Activated T-cell treated with anti-CD3 and anti-CD28 coated beads, Interleukin-2, amount 50 U/mL, for 48 hours (primary cell): ENCODE results near the gene NXPE4.
"Not testable (repeated sequence)": the region's sequence is repeated elsewhere in the genome, so short reads cannot be mapped to it uniquely, and the experiment has no call there.

Source experiments
- DNase-seq, 2 experiments: peaks; one replicate each; pipeline ENCODE4 v3.0.0-alpha.2; 2020

The NXPE4 gene

GRCh38 chr11:114595571-114595970 is at the start of gene NXPE4:
Gene NXPE4, minus strand, starts transcription at chr11:114595786. Its CDS starts 1,027 bp downstream, at chr11:114594759.
- no peak for DNase-seq

GRCh38 chr11:114639440-114639839 is 43.9 kb upstream of the NXPE4 start:
- not testable (repeated sequence) for DNase-seq

DNA sequence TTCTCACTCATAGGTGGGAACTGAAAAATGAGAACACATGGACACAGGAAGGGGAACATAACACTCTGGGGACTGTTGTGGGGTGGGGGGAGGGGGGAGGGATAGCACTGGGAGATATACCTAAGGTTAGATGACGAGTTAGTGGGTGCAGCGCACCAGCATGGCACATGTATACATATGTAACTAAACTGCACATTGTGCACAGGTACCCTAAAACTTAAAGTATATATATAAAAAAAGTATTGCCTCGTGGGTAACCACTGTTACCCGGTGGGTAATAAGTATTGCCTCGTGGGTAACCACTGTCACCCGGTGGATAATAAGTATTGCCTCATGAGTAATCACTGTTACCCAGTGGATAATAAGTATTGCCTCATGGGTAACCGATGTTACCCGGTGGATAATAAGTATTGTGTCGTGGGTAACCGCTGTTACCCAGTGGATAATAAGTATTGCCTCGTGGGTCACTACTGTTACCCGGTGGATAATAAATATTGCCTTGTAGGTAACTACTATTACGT is 35.9 kb upstream of the NXPE4 start:
- DNase-seq, result peak in 1 of 2 experiments; percentile 29

- no peak for DNase-seq
Observed at GRCh38 chr11:114625294-114625693, 29.7 kb upstream of the NXPE4 start.

GRCh38 chr11:114624455-114625207 is 29.0 kb upstream of the NXPE4 start:
- DNase-seq, result no peak

DNA sequence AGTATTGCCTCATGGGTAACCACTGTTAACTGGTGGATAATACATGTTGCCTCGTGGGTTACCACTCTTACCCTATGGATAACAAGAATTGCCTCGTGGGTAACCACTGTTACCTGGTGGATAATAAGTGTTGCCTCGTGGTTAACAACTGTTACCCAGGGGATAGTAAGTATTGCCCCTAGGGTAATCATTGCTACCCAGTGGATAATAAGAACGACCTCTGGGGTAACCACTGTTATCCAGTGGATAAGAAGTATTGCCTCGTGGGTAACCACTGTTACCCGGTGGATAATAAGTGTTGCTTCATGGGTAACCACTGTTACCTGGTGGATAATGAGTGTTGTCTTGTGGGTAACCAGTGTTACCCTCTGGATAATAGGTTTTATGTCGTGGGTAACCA is 28.1 kb upstream of the NXPE4 start:
- no peak for DNase-seq

- no peak for DNase-seq
Observed at GRCh38 chr11:114622858-114623257, 27.3 kb upstream of the NXPE4 start.

GRCh38 chr11:114621950-114622809 is 26.6 kb upstream of the NXPE4 start:
- no peak for DNase-seq

- no peak for DNase-seq
Observed at GRCh38 chr11:114621072-114621471, 25.5 kb upstream of the NXPE4 start.

GRCh38 chr11:114619659-114620173 is 24.1 kb upstream of the NXPE4 start:
- no peak for DNase-seq

DNA sequence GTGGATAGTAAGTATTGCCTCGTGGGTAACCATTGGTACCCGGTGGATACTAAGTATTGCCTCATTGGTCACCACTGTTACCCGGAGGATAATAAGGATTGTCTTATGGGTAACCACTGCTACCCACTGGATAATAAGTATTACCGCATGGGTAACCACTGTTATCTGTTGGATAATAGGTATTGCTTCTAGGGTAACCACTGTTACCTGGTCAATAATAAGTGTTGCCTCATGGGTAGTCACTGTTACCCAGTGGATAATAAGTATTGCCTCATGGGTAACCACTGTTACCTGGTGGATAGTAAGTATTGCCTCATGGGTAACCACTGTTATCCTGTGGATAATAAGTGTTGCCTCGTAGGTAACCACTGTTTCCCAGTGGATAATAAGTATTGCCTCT is 22.6 kb upstream of the NXPE4 start:
- no peak for DNase-seq

GRCh38 chr11:114617157-114618124 is 21.9 kb upstream of the NXPE4 start:
- DNase-seq, result no peak

DNA sequence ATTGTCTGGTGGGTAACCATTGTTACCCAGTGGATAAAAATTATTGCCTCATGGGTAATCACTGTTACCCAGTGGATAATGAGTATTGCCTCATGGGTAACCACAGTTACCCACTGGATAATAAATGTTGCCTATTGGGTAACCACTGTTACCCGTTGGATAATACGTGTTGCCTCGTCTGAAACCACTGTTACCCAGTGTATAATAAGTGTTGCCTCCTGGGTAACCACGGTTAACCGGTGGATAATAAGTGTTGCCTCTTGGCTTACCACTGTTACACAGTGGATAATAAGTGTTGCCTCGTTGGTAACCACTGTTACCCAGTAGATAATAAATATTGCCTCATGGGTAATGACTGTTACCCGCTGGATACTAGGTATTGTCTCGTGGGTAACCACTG is 20.9 kb upstream of the NXPE4 start:
- no peak for DNase-seq

DNA sequence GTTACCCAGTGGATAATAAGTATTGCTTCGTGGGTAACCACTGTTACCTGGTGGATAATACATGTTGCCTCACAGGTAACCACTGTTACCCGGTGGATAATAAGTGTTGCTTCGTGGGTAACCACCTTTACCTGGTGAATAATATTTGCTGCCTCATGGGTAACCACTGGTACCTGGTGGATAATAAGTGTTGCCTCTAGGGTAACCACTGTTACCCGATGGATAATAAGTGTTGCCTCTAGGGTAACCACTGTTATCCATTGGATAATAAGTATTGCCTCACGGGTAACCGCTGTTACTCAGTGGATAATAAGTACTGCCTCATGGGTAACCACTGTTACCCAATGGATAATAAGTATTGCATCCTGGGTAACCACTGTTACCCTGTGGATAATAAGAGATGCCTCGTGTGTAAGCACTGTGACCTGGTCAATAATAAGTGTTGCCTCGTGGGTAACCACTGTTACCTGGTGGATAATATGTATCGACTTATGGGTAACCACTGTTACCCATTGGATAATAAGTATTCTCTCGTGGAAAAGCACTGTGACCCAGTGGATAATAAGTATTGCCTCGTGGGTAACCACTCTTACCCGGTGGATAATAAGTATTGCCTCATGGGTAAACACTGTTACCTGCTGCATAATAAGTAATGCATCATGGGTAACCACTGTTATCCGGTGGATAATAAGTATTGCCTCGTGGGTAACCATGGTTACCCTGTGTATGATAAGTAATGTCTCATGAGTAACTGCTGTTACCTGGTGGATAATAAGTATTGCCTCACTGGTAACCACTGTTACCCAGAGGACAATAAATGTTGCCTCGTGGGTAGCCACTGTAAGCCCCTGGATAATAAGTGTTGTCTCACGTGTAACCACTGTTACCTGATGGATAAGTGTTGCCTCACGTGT is 20.1 kb upstream of the NXPE4 start:
- no peak for DNase-seq

DNA sequence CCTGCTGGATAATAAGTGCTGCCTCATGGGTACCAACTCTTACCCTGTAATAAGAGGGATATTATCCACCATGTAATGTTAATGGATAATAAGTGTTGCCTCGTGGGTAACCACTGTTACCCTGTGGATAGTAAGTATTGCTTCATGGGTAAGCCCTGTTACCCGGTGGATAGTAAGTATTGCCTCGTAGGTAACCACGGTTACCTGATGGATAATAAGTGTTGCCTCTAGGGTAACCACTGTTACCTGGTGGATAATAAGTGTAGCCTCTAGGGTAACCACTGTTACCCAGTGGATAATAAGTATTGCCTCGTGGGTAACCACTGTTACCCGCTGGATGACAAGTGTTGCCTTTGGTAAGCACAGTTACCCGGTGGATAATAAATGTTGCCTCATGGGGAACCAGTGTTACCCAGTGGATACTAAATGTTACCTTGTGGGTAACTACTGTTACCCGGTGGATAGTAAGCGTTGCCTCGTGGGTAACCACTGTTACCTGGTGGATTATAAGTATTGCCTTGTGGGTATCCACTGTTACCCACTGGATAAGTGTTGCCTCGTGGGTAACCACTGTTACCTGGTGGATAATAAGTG is 18.6 kb upstream of the NXPE4 start:
- no peak for DNase-seq

GRCh38 chr11:114613094-114613493 is 17.5 kb upstream of the NXPE4 start:
- DNase-seq, result not testable (repeated sequence)

DNA sequence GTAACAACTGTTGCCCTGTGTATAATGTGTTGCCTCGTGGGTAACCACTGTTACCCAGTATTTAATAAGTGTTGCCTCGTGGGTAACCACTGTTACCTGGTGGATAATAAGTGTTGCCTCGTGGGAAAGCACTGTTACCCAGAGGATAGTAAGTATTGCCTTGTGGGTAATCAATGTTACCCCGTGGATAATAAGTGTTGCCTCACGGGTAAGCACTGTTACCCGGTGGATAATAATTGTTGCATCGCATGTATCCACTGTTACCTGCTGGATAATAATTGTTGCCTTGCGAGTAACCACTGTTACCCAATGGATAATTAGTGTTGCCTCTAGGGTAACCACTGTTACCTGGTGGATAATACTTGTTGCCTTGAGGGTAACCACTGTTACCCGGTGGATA is 17.1 kb upstream of the NXPE4 start:
- DNase-seq, result no peak

GRCh38 chr11:114612199-114612598 is 16.6 kb upstream of the NXPE4 start:
- not testable (repeated sequence) for DNase-seq

GRCh38 chr11:114610984-114611944 is 15.7 kb upstream of the NXPE4 start:
- no peak for DNase-seq

GRCh38 chr11:114610550-114610949 is 15.0 kb upstream of the NXPE4 start:
- DNase-seq, result no peak
